Caco-2 (cell line): ENCODE measurements around the gene PIR. TPM values are rescaled to one million over a fixed set of nuclear protein-coding genes. Genes with fewer than 3 reads are reported as not detected.

Experiments
- BruUV-seq: library from RNA; stranded (reverse); fragments of 400-500 nt; replicated peaks from 2 replicates; lab custom pipeline; 2021; lab: Mats Ljungman, UMichigan
- CTCF ChIA-PET: fragments of 300-600 bp; sonication (Branson Sonifier 250); formaldehyde crosslinking; loops from one replicate; lab custom pipeline; 2022; ENCODE audit warnings: antibody characterized with exemption; lab: Charles Lee
- POLR2A ChIA-PET: fragments of 300-600 bp; sonication (Branson Sonifier 250); formaldehyde crosslinking; loops from one replicate; lab custom pipeline; 2022; ENCODE audit warnings: antibody characterized with exemption; lab: Charles Lee
- DNase-seq, 2 experiments: peaks; one replicate each; pipeline versions ENCODE4 v3.0.0 to v3.0.0-alpha.2; 2020 to 2022
- H3K27me3 ChIP-seq: replicated peaks from 2 replicates; pipeline ENCODE4 v1.6.0; 2011; ENCODE audit warnings: low read length; ENCODE audit not compliant: control insufficient read depth, insufficient read depth
- H3K36me3 ChIP-seq: 2 replicates; pipeline ENCODE4 v1.5.1; 2011; ENCODE audit warnings: low read length; ENCODE audit not compliant: control insufficient read depth, insufficient read depth
- H3K4me1 ChIP-seq: fragments of 250-450 bp; sonication (Bioruptor Pico); 2 replicates; pipeline ENCODE4 v1.5.1; 2020; ENCODE audit warnings: mild to moderate bottlenecking
- H3K4me3 ChIP-seq: 2 replicates; pipeline ENCODE4 v1.5.1; 2011; ENCODE audit warnings: low read depth, mild to moderate bottlenecking, control low read depth, low read length
- H3K9me3 ChIP-seq: fragments of 250-450 bp; sonication (Bioruptor Pico); 2 replicates; pipeline ENCODE4 v1.5.1; 2020; ENCODE audit warnings: mild to moderate bottlenecking, moderate library complexity
- H3K27ac Mint-ChIP-seq: one replicate; pipeline ENCODE4 v1.8.0; 2022; ENCODE audit warnings: mixed read lengths; ENCODE audit not compliant: unreplicated experiment
- H3K27me3 Mint-ChIP-seq: one replicate; pipeline ENCODE4 v1.8.0; 2022; ENCODE audit warnings: mixed read lengths; ENCODE audit not compliant: insufficient read depth, unreplicated experiment
- H3K36me3 Mint-ChIP-seq: one replicate; pipeline ENCODE4 v1.8.0; 2022; ENCODE audit warnings: mild to moderate bottlenecking, mixed read lengths; ENCODE audit not compliant: insufficient read depth, unreplicated experiment
- H3K4me1 Mint-ChIP-seq: one replicate; pipeline ENCODE4 v1.8.0; 2022; ENCODE audit warnings: low read depth, mixed read lengths; ENCODE audit not compliant: unreplicated experiment
- H3K4me3 Mint-ChIP-seq: one replicate; pipeline ENCODE4 v1.8.0; 2022; ENCODE audit warnings: mild to moderate bottlenecking, moderate library complexity, mixed read lengths; ENCODE audit not compliant: unreplicated experiment
- H3K9me3 Mint-ChIP-seq: one replicate; pipeline ENCODE4 v1.8.0; 2022; ENCODE audit warnings: mixed read lengths; ENCODE audit not compliant: unreplicated experiment
- CTCF ChIP-seq, 2 experiments: fragments of 200-600 bp in 1 of 2; IDR thresholded peaks; 1 replicate in 1 of 2; 2 replicates in 1 of 2; pipeline versions ENCODE4 v1.5.1 to v1.8.0; 2011 to 2022; ENCODE audit warnings: antibody characterized with exemption in 1 of 2, control low read depth in 1 of 2, inconsistent platforms in 1 of 2, low read depth in 1 of 2, low read length in 1 of 2, mild to moderate bottlenecking in 1 of 2, moderate library complexity in 1 of 2; ENCODE audit not compliant: insufficient read depth in 1 of 2, severe bottlenecking in 1 of 2, unreplicated experiment in 1 of 2
- intact Hi-C: fragments of 100-400 bp; cut with micrococcal nuclease; formaldehyde crosslinking; loops from one replicate; pipeline ENCODE4 v1.10.0; 2022; ENCODE audit not compliant: unreplicated experiment
- total RNA-seq: library from RNA; stranded (reverse); gene quantifications from 2 replicates; pipeline ENCODE4 v1.2.3, GENCODE V29; 2022

PIR gene
- total RNA-seq, 1 experiment from 2014 or later = 15.7 TPM

DNA sequence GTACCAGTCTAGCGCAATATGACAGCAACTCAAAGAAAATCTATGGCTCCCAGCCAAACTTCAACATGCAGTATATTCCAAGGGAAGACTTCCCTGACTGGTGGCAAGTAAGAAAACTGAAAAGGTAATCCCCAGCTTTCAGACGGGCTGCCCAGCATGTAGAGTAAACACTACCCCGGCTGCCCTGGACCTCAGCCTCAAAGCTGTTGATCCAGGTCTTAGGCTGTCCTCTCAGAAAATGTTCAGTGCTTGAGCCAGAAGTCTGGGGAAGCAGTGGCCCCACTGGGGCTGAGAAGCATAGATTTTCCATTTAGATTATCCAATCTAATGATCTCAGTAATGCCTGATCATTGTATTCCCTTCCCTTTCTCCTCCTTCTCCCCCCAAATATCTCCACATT lies 29.3 kb upstream of the PIR start:
- H3K4me3 Mint-ChIP-seq = no peak overlapping the region
- Histone ChIP-seq H3K36me3 (no peaks in the 10 kb centered on the region), H3K9me3 (no peaks in the 10 kb centered on the region), H3K4me1 (no peaks in the 10 kb centered on the region), H3K4me3 (no peak overlapping the region), H3K27me3 (no peaks in the 10 kb centered on the region; the same call in 1 of the 2 replicates)
- H3K9me3 Mint-ChIP-seq = no peaks in the 10 kb centered on the region
- H3K27ac Mint-ChIP-seq = no peak overlapping the region
- H3K27me3 Mint-ChIP-seq = peaks cover 8% of the 10 kb centered on the region
- ChIA-PET POLR2A (no interaction called here), CTCF (no interaction called here)
- TF ChIP-seq CTCF (IDR thresholded peaks at IDR 0.05; ENCODE audit: insufficient read depth in 1 of 2, low read depth in 1 of 2, low read length in 1 of 2, severe bottlenecking in 1 of 2, unreplicated experiment in 1 of 2) = no peak
- BruUV-seq = no TSS peak
- intact Hi-C loops = no loop called here
- no peak for DNase-seq
- no peaks in the 10 kb centered on the region for H3K36me3 Mint-ChIP-seq
- no peaks in the 10 kb centered on the region for H3K4me1 Mint-ChIP-seq

GRCh38 chrX:15515931-15516330 lies 22.8 kb upstream of the PIR start:
- TF ChIP-seq CTCF (IDR thresholded peaks at IDR 0.05; ENCODE audit: insufficient read depth in 1 of 2, low read depth in 1 of 2, low read length in 1 of 2, severe bottlenecking in 1 of 2, unreplicated experiment in 1 of 2) = no peak
- Histone ChIP-seq H3K4me1 (no peaks in the 10 kb centered on the region), H3K27me3 (no peaks in the 10 kb centered on the region), H3K9me3 (no peaks in the 10 kb centered on the region), H3K4me3 (no peak overlapping the region), H3K36me3 (no peaks in the 10 kb centered on the region)
- no peak overlapping the region for H3K27ac Mint-ChIP-seq
- no peaks in the 10 kb centered on the region for H3K4me1 Mint-ChIP-seq
- no peaks in the 10 kb centered on the region for H3K9me3 Mint-ChIP-seq
- DNase-seq = no peak
- POLR2A ChIA-PET = no interaction called here
- no peak overlapping the region for H3K4me3 Mint-ChIP-seq
- CTCF ChIA-PET = no interaction called here
- intact Hi-C loops = no loop called here
- no peaks in the 10 kb centered on the region for H3K36me3 Mint-ChIP-seq
- H3K27me3 Mint-ChIP-seq = peaks cover 3% of the 10 kb centered on the region
- no TSS peak for BruUV-seq

GRCh38 chrX:15514279-15514678 lies 21.1 kb upstream of the PIR start:
- Mint-ChIP-seq H3K4me3 (no peak overlapping the region), H3K36me3 (no peaks in the 10 kb centered on the region), H3K9me3 (no peaks in the 10 kb centered on the region), H3K4me1 (no peaks in the 10 kb centered on the region), H3K27me3 (no peaks in the 10 kb centered on the region), H3K27ac (no peak overlapping the region)
- no TSS peak for BruUV-seq
- H3K4me1 ChIP-seq = no peaks in the 10 kb centered on the region
- no peaks in the 10 kb centered on the region for H3K27me3 ChIP-seq
- ChIA-PET CTCF (no interaction called here), POLR2A (no interaction called here)
- DNase-seq = no peak
- no peak overlapping the region for H3K4me3 ChIP-seq
- intact Hi-C loops = no loop called here
- no peaks in the 10 kb centered on the region for H3K9me3 ChIP-seq
- no peak for TF ChIP-seq CTCF (IDR thresholded peaks at IDR 0.05; ENCODE audit: insufficient read depth in 1 of 2, low read depth in 1 of 2, low read length in 1 of 2, severe bottlenecking in 1 of 2, unreplicated experiment in 1 of 2)
- no peaks in the 10 kb centered on the region for H3K36me3 ChIP-seq
